IMR-90 (cell line): Measurements from ENCODE around the gene ANKIB1. TPM values are rescaled to one million over a fixed set of nuclear protein-coding genes. Genes with fewer than 3 reads are reported as not detected.

Experiments used
- ATAC-seq: fragments of 200-7000 bp; cut with Tn5 transposase; 2 replicates; pipeline ENCODE4 v1.9.1; 2020; ENCODE audit warnings: low read depth, mild to moderate bottlenecking, moderate library complexity
- BruUV-seq: library from RNA; stranded (reverse); fragments of 400-500 nt; replicated peaks from 2 replicates; lab custom pipeline; 2021; lab: Mats Ljungman, UMichigan
- CTCF ChIA-PET: fragments of 300-600 bp; formaldehyde crosslinking; extraction: SDS; loops from one replicate; lab custom pipeline; 2021; ENCODE audit warnings: antibody characterized with exemption; lab: Yijun Ruan, JAX
- POLR2A ChIA-PET: fragments of 300-600 bp; sonication (Branson Sonifier 250); formaldehyde crosslinking; loops from one replicate; lab custom pipeline; 2022; ENCODE audit warnings: antibody characterized with exemption; ENCODE audit not compliant: unreplicated experiment; lab: Charles Lee
- DNase-seq: peaks from one replicate; pipeline ENCODE4 v3.0.0; 2013
- H2AFZ ChIP-seq: replicated peaks from 2 replicates; pipeline ENCODE3; 2013; ENCODE audit warnings: low read length, mild to moderate bottlenecking; ENCODE audit not compliant: poor library complexity
- H2AK5ac ChIP-seq: 2 replicates; pipeline ENCODE4 v1.6.1; 2013; ENCODE audit warnings: low read depth, low read length, inconsistent platforms
- H2AK9ac ChIP-seq: replicated peaks from 2 replicates; pipeline ENCODE3; 2013; ENCODE audit warnings: mild to moderate bottlenecking, low read depth, low read length, moderate library complexity; ENCODE audit not compliant: poor library complexity
- H2BK120ac ChIP-seq: 2 replicates; pipeline ENCODE4 v1.6.1; 2013; ENCODE audit warnings: low read depth, low read length, inconsistent platforms
- H2BK15ac ChIP-seq: 3 replicates; pipeline ENCODE4 v1.6.1; 2013; ENCODE audit warnings: low read depth, low read length, inconsistent platforms
- H2BK20ac ChIP-seq: 2 replicates; pipeline ENCODE4 v1.6.1; 2013; ENCODE audit warnings: low read depth, mild to moderate bottlenecking, inconsistent platforms, low read length, moderate library complexity
- H2BK5ac ChIP-seq: 2 replicates; pipeline ENCODE4 v1.6.1; 2013; ENCODE audit warnings: mild to moderate bottlenecking, low read depth, low read length, inconsistent platforms; ENCODE audit not compliant: poor library complexity, severe bottlenecking
- H3K14ac ChIP-seq: replicated peaks from 2 replicates; pipeline ENCODE4 v1.6.1; 2013; ENCODE audit warnings: low read depth, low read length, inconsistent platforms
- H3K18ac ChIP-seq: 2 replicates; pipeline ENCODE4 v1.6.1; 2013; ENCODE audit warnings: low read depth, low read length, control low read depth
- H3K23ac ChIP-seq: 2 replicates; pipeline ENCODE4 v1.6.1; 2013; ENCODE audit warnings: low read depth, low read length, inconsistent platforms
- H3K27ac ChIP-seq: 2 replicates; pipeline ENCODE4 v1.5.1; 2013; ENCODE audit warnings: mild to moderate bottlenecking, control low read depth, low read length; ENCODE audit not compliant: insufficient read depth
- H3K27me3 ChIP-seq: 2 replicates; pipeline ENCODE4 v1.6.1; 2013; ENCODE audit warnings: low read length; ENCODE audit not compliant: control insufficient read depth, insufficient read depth
- H3K36me3 ChIP-seq: 2 replicates; pipeline ENCODE4 v1.6.1; 2013; ENCODE audit warnings: low read length, mixed read lengths; ENCODE audit not compliant: control insufficient read depth, insufficient read depth
- H3K4ac ChIP-seq: 2 replicates; pipeline ENCODE4 v1.6.1; 2013; ENCODE audit warnings: low read depth, low read length, inconsistent platforms
- H3K4me1 ChIP-seq: 2 replicates; pipeline ENCODE4 v1.6.1; 2013; ENCODE audit warnings: low read length, mixed read lengths; ENCODE audit not compliant: control insufficient read depth, insufficient read depth
- H3K4me2 ChIP-seq: 2 replicates; pipeline ENCODE4 v1.6.1; 2013; ENCODE audit warnings: low read depth, mild to moderate bottlenecking, control low read depth, low read length, moderate library complexity
- H3K4me3 ChIP-seq: 2 replicates; pipeline ENCODE4 v1.5.1; 2013; ENCODE audit warnings: low read depth, mild to moderate bottlenecking, control low read depth, low read length, moderate library complexity; ENCODE audit not compliant: insufficient read depth
- H3K56ac ChIP-seq: 2 replicates; pipeline ENCODE4 v1.6.1; 2013; ENCODE audit warnings: low read length, inconsistent platforms; ENCODE audit not compliant: insufficient read depth; ENCODE audit errors: extremely low read depth
- H3K79me1 ChIP-seq, 2 experiments: 2 replicates each; pipeline ENCODE4 v1.6.1; 2013; ENCODE audit warnings: low read length in 2 of 2, inconsistent platforms in 1 of 2, low read depth in 1 of 2
- H3K9ac ChIP-seq: 2 replicates; pipeline ENCODE4 v1.6.1; 2013; ENCODE audit warnings: low read depth, low read length, control low read depth
- H3K9me1 ChIP-seq: 2 replicates; pipeline ENCODE4 v1.6.1; 2013; ENCODE audit warnings: low read length, inconsistent platforms; ENCODE audit not compliant: insufficient read depth
- H3K9me3 ChIP-seq: 2 replicates; pipeline ENCODE4 v1.6.1; 2013; ENCODE audit warnings: low read length; ENCODE audit not compliant: control insufficient read depth, insufficient read depth
- H4K20me1 ChIP-seq: 2 replicates; pipeline ENCODE4 v1.6.1; 2013; ENCODE audit warnings: low read length, inconsistent platforms; ENCODE audit not compliant: insufficient read depth
- H4K5ac ChIP-seq: 2 replicates; pipeline ENCODE4 v1.6.1; 2013; ENCODE audit warnings: mild to moderate bottlenecking, low read depth, low read length, control low read depth
- H4K8ac ChIP-seq, 2 experiments: 2 replicates each; pipeline ENCODE4 v1.6.1; 2013; ENCODE audit warnings: low read depth in 2 of 2, low read length in 2 of 2, control low read depth in 1 of 2, inconsistent platforms in 1 of 2
- H4K91ac ChIP-seq: 2 replicates; pipeline ENCODE4 v1.6.1; 2013; ENCODE audit warnings: low read depth, low read length, inconsistent platforms; ENCODE audit not compliant: insufficient read depth
- BHLHE40 ChIP-seq: fragments of 150-350 bp; IDR thresholded peaks from 2 replicates; pipeline ENCODE4 v1.6.1; 2016; ENCODE audit warnings: mild to moderate bottlenecking, low read depth, low read length
- CEBPB ChIP-seq: IDR thresholded peaks from 2 replicates; pipeline ENCODE4 v1.6.1; 2012; ENCODE audit warnings: low read depth, low read length, improper control_type of control experiment
- CHD1 ChIP-seq: IDR thresholded peaks from 2 replicates; pipeline ENCODE4 v1.6.1; 2012; ENCODE audit warnings: low read depth, low read length, improper control_type of control experiment
- CTCF ChIP-seq: conservative IDR thresholded peaks from 2 replicates; pipeline ENCODE4 v1.5.1; 2012; ENCODE audit warnings: mild to moderate bottlenecking, low read depth, low read length, improper control_type of control experiment
- FOS ChIP-seq: fragments of 150-350 bp; IDR thresholded peaks from 2 replicates; pipeline ENCODE4 v1.6.1; 2016; ENCODE audit warnings: low read depth, low read length
- MAFK ChIP-seq: IDR thresholded peaks from 2 replicates; pipeline ENCODE4 v1.6.1; 2012; ENCODE audit warnings: low read depth, low read length, improper control_type of control experiment
- MAZ ChIP-seq: IDR thresholded peaks from 2 replicates; pipeline ENCODE4 v1.6.1; 2012; ENCODE audit warnings: low read depth, mild to moderate bottlenecking, low read length, improper control_type of control experiment, moderate library complexity, borderline replicate concordance
- MXI1 ChIP-seq: IDR thresholded peaks from 2 replicates; pipeline ENCODE4 v1.6.1; 2012; ENCODE audit warnings: low read depth, mild to moderate bottlenecking, low read length, moderate library complexity, borderline replicate concordance
- NFE2L2 ChIP-seq: fragments of 150-350 bp; IDR thresholded peaks from 2 replicates; pipeline ENCODE4 v1.6.1; 2016; ENCODE audit warnings: low read depth, mild to moderate bottlenecking, low read length
- POLR2A ChIP-seq: IDR thresholded peaks from 2 replicates; pipeline ENCODE4 v1.6.1; 2012; ENCODE audit warnings: mild to moderate bottlenecking, low read depth, low read length
- RAD21 ChIP-seq: IDR thresholded peaks from 2 replicates; pipeline ENCODE4 v1.6.1; 2012; ENCODE audit warnings: low read length, improper control_type of control experiment
- RCOR1 ChIP-seq: IDR thresholded peaks from 2 replicates; pipeline ENCODE4 v1.6.1; 2012; ENCODE audit warnings: mild to moderate bottlenecking, low read length, improper control_type of control experiment; ENCODE audit not compliant: insufficient replicate concordance
- RFX5 ChIP-seq: IDR thresholded peaks from 2 replicates; pipeline ENCODE4 v1.8.0; 2012; ENCODE audit warnings: low read depth, mild to moderate bottlenecking, low read length, moderate library complexity
- USF2 ChIP-seq: fragments of 150-350 bp; IDR thresholded peaks from 2 replicates; pipeline ENCODE4 v1.6.1; 2017; ENCODE audit warnings: mild to moderate bottlenecking, antibody characterized with exemption, low read length, low read depth
- WGBS, 2 experiments: methylation state at CpG; one replicate each; pipeline versions ENCODE4 v1.1.5 to v1.1.7; 2013; ENCODE audit warnings: missing lambda C conversion rate in 2 of 2; ENCODE audit not compliant: insufficient read length in 1 of 2; ENCODE audit errors: extremely low coverage in 2 of 2; 5-methylcytosine and 5-hydroxymethylcytosine counted together
- dilution Hi-C: fragments of 300-500 bp; cut with HindIII; formaldehyde crosslinking; loops from one replicate; pipeline ENCODE4 v1.14.3; 2018; ENCODE audit warnings: low sequenced_read_pairs; ENCODE audit not compliant: unreplicated experiment
- in situ Hi-C: fragments of 300-500 bp; cut with MboI; formaldehyde crosslinking; loops from 3 replicates; pipeline ENCODE4 v1.14.3; 2019; ENCODE audit warnings: low sequenced_read_pairs, inconsistent platforms, mixed read lengths
- intact Hi-C: fragments of 100-400 bp; cut with micrococcal nuclease; formaldehyde crosslinking; loops from 2 replicates; pipeline ENCODE4 v1.10.0; 2022
- polyA plus RNA-seq, 3 experiments: library from polyadenylated mRNA; depleted of rRNA; stranded (reverse); fragments of >200 nt; gene quantifications; 2 replicates each; pipeline ENCODE4 v1.2.3, GENCODE V29; 2012; ENCODE audit warnings: low replicate concordance in 1 of 3
- total RNA-seq: library from RNA; depleted of rRNA; stranded (reverse); fragments of >200 nt; gene quantifications from 2 replicates; pipeline ENCODE4 v1.2.3, GENCODE V29; 2012

ANKIB1 gene
- total and polyA plus RNA-seq, 2 of the 4 experiments (the other 2 are of a cell fraction): 18.7 to 33.9 TPM

GRCh38 chr7:92403760-92404074 is 157.9 kb downstream of the ANKIB1 start:
- Histone ChIP-seq H2BK120ac (no peak overlapping the region), H2AK9ac (no peak overlapping the region), H3K4ac (no peak overlapping the region), H2BK20ac (no peak overlapping the region), H3K23ac (no peak overlapping the region), H4K5ac (no peak overlapping the region), H2AFZ (no peak overlapping the region), H3K27me3 (no peaks in the 10 kb centered on the region), H3K4me3 (no peak overlapping the region), H3K4me1 (peaks cover 2% of the 10 kb centered on the region), H3K18ac (no peak overlapping the region), H2BK15ac (no peak overlapping the region), H2BK5ac (peak overlapping the region; percentile 18), H3K79me1 (no peaks in the 10 kb centered on the region), H3K9me3 (no peaks in the 10 kb centered on the region), H4K91ac (no peak overlapping the region), H3K14ac (no peak overlapping the region), H3K36me3 (peaks cover 5% of the 10 kb centered on the region), H3K9ac (no peak overlapping the region), H4K20me1 (no peaks in the 10 kb centered on the region; the same call in 1 of the 2 replicates), H3K4me2 (no peak overlapping the region), H2AK5ac (no peak overlapping the region), H3K56ac (no peak overlapping the region), H3K27ac (no peak overlapping the region), H4K8ac (no peak overlapping the region), H3K9me1 (0 out of 2 replicates have a peak, but pooled peaks cover 4% of the 10 kb centered on the region)
- in situ Hi-C loops (no loop called here), dilution Hi-C loops (no loop called here), intact Hi-C loops (no loop called here)
- WGBS, 2 experiments: 100% methylated on average over 1 of the region's 6 CpGs; no CpG with 5 or more reads in 1 of the 2 experiments
- DNase-seq: no peak
- CTCF ChIA-PET: no interaction called here
- no TSS peak for BruUV-seq
- ATAC-seq: no peak
- POLR2A ChIA-PET: no interaction called here
- no peak for TF ChIP-seq CTCF
- TF ChIP-seq RCOR1: no peak
- TF ChIP-seq BHLHE40: no peak
- no peak for TF ChIP-seq RFX5
- TF ChIP-seq USF2: no peak
- no peak for TF ChIP-seq MXI1
- no peak for TF ChIP-seq CEBPB
- no peak for TF ChIP-seq MAZ
- TF ChIP-seq NFE2L2: no peak
- no peak for TF ChIP-seq MAFK
- TF ChIP-seq POLR2A: no peak
- TF ChIP-seq CHD1: no peak
- no peak for TF ChIP-seq FOS
- no peak for TF ChIP-seq RAD21
